ENCODE results near the gene SLC17A5. TPM values are rescaled to one million over a fixed set of nuclear protein-coding genes. Genes with fewer than 3 reads are reported as not detected.

The SLC17A5 gene
- total and polyA plus RNA-seq, 4 donors = 9.1 to 19.3 (median 11.3) TPM

- no peaks in the 10 kb centered on the region for H3K9me3 ChIP-seq (ENCODE audit: control insufficient read depth in 4 of 4, low read length in 3 of 4)
- DNase-seq (ENCODE audit: low spot score) = peak; percentile 81
- no peaks in the 10 kb centered on the region for H3K36me3 ChIP-seq (ENCODE audit: control insufficient read depth in 4 of 4, insufficient read depth in 3 of 4, low read depth in 1 of 4, low read length in 3 of 4)
- H3K4me3 ChIP-seq (ENCODE audit: low read depth in 1 of 3, low read length in 3 of 3) = no peak overlapping the region
- no peak overlapping the region for H3K9ac ChIP-seq (ENCODE audit: low read depth in 1 of 2, low read length in 2 of 2)
- no peaks in the 10 kb centered on the region for H3K27me3 ChIP-seq (ENCODE audit: control insufficient read depth in 4 of 4, insufficient read depth in 4 of 4, low read length in 3 of 4)
- H3K4me1 ChIP-seq (ENCODE audit: control insufficient read depth in 4 of 4, insufficient read depth in 4 of 4, low read length in 3 of 4) = peaks cover 0 to 2% (median 0%) of the 10 kb centered on the region in 4 donors
- WGBS = 39% methylated on average over 4 of the region's 4 CpGs
- TF ChIP-seq EGR1 (IDR thresholded peaks at IDR 0.05; ENCODE audit: low read depth in 2 of 2) (no peak), RAD21 (IDR thresholded peaks at IDR 0.05) (peak; percentile 86 to 91), REST (IDR thresholded peaks at IDR 0.05) (no peak), SP1 (IDR thresholded peaks at IDR 0.05) (peak; percentile 24), NR2F2 (IDR thresholded peaks at IDR 0.05) (no peak), HNF4G (IDR thresholded peaks at IDR 0.05) (no peak), HNF4A (conservative IDR thresholded peaks at IDR 0.05) (peak in 1 of 2 donors; percentile 30), TAF1 (conservative IDR thresholded peaks at IDR 0.05) (no peak), ATF3 (IDR thresholded peaks at IDR 0.05) (peak; percentile 31), MAX (IDR thresholded peaks at IDR 0.05) (no peak), FOXA1 (IDR thresholded peaks at IDR 0.05) (no peak), ZBTB33 (IDR thresholded peaks at IDR 0.05) (no peak), JUND (IDR thresholded peaks at IDR 0.05) (no peak), GABPA (IDR thresholded peaks at IDR 0.05 in 1 of 2, conservative IDR thresholded peaks at IDR 0.05 in 1 of 2) (no peak), RXRA (IDR thresholded peaks at IDR 0.05) (peak; percentile 23 to 37), CTCF (IDR thresholded peaks at IDR 0.05; ENCODE audit: low read depth, low read length, missing input control) (peak; percentile 85), YY1 (IDR thresholded peaks at IDR 0.05) (no peak), FOXA2 (IDR thresholded peaks at IDR 0.05) (no peak)
- no peak overlapping the region for H3K27ac ChIP-seq (ENCODE audit: low read depth in 1 of 2, low read length in 2 of 2)
Observed at GRCh38 chr6:73675466-73676098, 21.8 kb upstream of the SLC17A5 start.
